Retinal pigment epithelial cell (primary cell): ENCODE measurements around the gene CCDC185.

Source experiments
- DNase-seq: peaks from one replicate; pipeline ENCODE4 v3.0.0-alpha.2; 2010; ENCODE audit warnings: low read depth
- H3K4me3 ChIP-seq: 2 replicates; pipeline ENCODE4 v1.5.1; 2011; ENCODE audit warnings: mild to moderate bottlenecking, low read length, control low read depth, moderate library complexity
- TF ChIP-seq, protein P1 (sequence below): conservative IDR thresholded peaks from 2 replicates; pipeline ENCODE4 v1.5.1; 2011; ENCODE audit warnings: low read depth, low read length, control low read depth, inconsistent platforms

Gene CCDC185

GRCh38 chr1:223349241-223349640, 44.0 kb upstream of the CCDC185 start:
- TF ChIP-seq, protein P1, sequence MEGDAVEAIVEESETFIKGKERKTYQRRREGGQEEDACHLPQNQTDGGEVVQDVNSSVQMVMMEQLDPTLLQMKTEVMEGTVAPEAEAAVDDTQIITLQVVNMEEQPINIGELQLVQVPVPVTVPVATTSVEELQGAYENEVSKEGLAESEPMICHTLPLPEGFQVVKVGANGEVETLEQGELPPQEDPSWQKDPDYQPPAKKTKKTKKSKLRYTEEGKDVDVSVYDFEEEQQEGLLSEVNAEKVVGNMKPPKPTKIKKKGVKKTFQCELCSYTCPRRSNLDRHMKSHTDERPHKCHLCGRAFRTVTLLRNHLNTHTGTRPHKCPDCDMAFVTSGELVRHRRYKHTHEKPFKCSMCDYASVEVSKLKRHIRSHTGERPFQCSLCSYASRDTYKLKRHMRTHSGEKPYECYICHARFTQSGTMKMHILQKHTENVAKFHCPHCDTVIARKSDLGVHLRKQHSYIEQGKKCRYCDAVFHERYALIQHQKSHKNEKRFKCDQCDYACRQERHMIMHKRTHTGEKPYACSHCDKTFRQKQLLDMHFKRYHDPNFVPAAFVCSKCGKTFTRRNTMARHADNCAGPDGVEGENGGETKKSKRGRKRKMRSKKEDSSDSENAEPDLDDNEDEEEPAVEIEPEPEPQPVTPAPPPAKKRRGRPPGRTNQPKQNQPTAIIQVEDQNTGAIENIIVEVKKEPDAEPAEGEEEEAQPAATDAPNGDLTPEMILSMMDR, result no peak
- H3K4me3 ChIP-seq, result no peak overlapping the region
- DNase-seq, result no peak

GRCh38 chr1:223350361-223350908, 42.8 kb upstream of the CCDC185 start:
- no peak for DNase-seq
- TF ChIP-seq, protein P1, result no peak

DNA sequence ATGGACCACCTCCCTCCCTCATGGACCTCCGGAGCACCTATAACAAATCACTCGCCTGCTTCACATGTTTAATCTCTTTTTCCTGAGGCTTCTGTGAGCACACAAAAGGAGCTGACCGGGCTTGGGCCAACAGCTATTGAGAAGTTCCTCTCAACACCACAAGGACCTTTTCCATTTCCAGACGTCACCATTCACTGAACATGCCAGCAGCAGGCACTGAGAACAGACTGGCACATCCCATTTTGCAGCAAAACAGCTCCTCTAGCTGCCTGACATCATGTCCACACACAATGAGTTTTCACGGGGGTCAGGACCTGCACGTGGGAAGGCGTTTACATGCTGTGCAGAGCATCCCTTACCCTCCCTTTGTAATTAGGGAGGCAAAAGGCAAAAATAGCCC, 40.3 kb upstream of the CCDC185 start:
- TF ChIP-seq, protein P1, result no peak
- no peak overlapping the region for H3K4me3 ChIP-seq
- no peak for DNase-seq

More at GRCh38 chr1:223350361-223350908, 42.8 kb upstream of the CCDC185 start:
- H3K4me3 ChIP-seq, result no peak overlapping the region

DNA sequence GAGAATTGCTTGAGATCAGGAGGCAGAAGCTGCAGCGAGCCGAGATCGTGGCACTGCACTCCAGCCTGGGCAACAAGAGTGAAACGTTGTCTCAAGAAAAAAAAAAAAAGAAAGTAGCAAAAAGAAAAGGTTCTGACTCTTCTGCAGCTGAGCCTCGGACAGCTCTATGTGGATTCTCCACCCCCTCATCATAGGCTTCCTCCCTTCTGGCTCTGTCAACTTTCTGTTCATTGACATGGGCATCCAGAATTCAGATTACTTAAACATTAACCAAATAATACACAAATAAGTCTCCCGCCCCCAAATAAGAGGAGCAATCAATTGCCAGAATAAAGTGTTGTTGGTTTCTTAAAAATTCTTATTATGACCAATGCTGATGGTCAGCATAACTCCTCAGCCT, 39.3 kb upstream of the CCDC185 start:
- DNase-seq, result no peak
- H3K4me3 ChIP-seq, result no peak overlapping the region
- TF ChIP-seq, protein P1, result no peak

DNA sequence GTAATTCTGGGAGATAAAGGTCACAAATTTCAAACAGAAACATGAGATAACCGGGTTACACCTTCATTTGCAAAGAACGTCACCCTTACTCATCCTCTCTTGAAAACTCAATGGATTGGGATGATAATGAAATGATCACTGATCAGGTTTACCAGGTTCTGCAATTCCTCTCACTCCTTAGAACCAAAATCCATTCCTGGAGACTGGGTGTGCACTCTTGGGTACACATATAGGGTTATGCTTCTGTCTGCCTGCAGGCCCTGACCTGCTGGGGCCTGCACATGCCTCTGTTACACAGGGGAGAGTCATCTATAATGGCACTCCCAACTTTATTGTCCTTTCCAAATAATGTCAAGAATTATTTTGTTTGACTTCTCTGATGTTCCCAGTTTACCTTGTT, 37.5 kb upstream of the CCDC185 start:
- TF ChIP-seq, protein P1, result no peak
- DNase-seq, result no peak
- no peak overlapping the region for H3K4me3 ChIP-seq

DNA sequence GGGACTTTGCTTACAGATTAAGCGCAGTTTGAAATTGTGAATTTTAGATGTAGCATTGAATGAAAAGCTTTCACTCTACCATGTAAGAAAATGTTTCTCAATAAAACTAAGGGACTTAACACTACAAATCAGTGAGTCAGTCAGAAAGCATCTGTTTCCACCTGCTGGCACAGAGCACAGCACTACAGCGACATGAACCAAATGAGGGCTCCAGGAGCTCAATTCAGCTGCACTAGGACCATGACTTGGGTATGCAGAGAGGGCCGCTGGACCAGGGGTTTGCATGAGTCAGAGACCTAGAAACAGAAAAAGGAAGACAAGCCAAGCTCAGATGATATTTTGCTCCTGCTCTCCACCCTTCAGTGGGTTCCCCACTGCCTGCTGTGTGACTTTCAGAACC, 34.4 kb upstream of the CCDC185 start:
- TF ChIP-seq, protein P1, result peak; percentile 8
- DNase-seq, result no peak
- H3K4me3 ChIP-seq, result no peak overlapping the region

DNA sequence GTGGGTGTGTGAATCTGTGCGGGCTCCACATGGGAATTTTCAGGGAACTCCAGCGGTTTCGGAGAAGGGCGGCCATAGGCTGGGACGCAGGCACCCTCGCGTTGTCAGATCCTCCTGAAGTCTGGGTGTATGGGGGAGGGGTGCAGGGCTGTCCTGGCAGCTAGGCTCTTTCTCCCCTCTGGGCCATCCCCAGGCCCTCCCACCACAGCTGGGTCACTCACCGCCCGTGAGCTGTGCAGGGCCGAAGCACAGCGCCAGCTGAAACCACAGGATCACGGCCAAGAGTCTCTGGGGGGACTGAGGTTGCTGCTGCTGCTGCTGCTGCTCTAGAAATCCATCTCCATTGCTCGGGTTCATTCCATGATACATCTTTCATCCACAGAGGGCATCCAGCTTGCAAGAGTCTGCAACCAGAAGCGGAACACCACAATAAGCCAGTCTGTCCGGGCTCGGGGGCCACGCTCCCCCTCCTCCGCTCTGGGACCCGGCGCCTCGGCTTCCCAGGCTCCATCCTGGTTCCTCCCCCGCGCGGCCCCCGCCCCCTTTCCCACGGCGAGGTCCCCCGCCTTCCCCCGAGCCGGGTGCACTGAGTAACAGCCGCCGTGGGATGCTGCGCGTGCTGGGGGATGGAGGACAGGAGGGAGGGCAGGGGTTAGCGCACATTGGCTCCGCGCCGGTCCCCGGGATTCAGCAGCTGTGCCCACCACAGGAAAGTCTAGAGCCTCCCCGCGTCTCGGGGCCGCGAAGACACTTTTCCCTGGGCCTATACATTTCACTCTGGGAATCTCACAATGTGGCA, 30.0 kb upstream of the CCDC185 start:
- TF ChIP-seq, protein P1, result no peak
- peak overlapping the region; percentile 42 for H3K4me3 ChIP-seq
- no peak for DNase-seq
